IPS-15b (cell line): Measurements from ENCODE around the gene SCUBE1.

ENCODE experiments used
- H3K27me3 ChIP-seq: one replicate; pipeline ENCODE4 v1.6.1; 2013; ENCODE audit warnings: low read length; ENCODE audit not compliant: control insufficient read depth, insufficient read depth
- H3K36me3 ChIP-seq: one replicate; pipeline ENCODE4 v1.6.1; 2013; ENCODE audit warnings: low read length; ENCODE audit not compliant: control insufficient read depth, insufficient read depth
- H3K4me1 ChIP-seq: one replicate; pipeline ENCODE4 v1.6.1; 2013; ENCODE audit warnings: mild to moderate bottlenecking, low read length; ENCODE audit not compliant: control insufficient read depth, insufficient read depth
- H3K4me3 ChIP-seq: one replicate; pipeline ENCODE4 v1.5.1; 2013; ENCODE audit warnings: low read depth, low read length
- H3K9ac ChIP-seq: one replicate; pipeline ENCODE4 v1.6.1; 2013; ENCODE audit warnings: low read depth, mild to moderate bottlenecking, low read length
- H3K9me3 ChIP-seq: one replicate; pipeline ENCODE4 v1.6.1; 2013; ENCODE audit warnings: mild to moderate bottlenecking, low read length; ENCODE audit not compliant: control insufficient read depth, insufficient read depth

SCUBE1 gene

DNA sequence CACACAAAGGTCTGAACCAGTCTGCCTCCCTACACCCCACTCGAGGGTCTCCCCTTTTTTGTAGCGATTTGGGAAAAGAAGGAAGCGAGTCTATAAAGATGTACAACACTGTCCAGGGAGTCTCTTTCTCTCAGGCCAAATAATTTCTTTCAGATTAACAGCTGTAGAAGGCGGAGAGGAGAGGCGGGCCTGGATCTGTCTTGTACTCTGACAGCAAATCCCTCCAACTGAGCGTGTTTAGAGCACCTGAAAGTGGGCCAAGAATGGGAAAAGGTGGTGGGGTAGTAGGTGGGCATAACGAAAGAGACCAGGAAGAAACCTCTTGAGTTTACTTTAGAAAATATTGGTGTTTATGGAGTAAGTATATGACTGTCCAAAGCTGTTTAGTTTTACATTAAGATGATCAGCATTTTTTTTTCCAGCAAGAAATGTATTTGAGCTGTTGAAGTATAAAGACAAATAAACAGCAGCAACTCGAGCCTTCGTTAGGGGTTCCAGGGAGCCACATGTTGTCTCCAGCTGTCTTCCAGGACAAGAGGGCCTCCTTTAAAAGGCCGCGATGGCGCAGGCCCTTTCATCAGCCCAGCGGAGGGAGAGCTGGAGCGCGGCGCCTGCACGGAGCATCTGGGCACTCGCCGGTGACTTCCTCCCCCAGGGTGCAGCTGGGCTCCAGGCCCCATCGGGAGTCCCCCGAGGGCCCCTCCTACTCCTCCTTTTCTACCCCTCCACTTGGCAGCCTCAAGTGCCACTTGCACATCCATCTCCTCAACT is 34.9 kb downstream of the SCUBE1 start:
- Histone ChIP-seq H3K27me3 (no peaks in the 10 kb centered on the region), H3K4me1 (peaks cover 3% of the 10 kb centered on the region), H3K9me3 (no peaks in the 10 kb centered on the region), H3K9ac (no peak overlapping the region), H3K36me3 (no peaks in the 10 kb centered on the region), H3K4me3 (no peak overlapping the region)

DNA sequence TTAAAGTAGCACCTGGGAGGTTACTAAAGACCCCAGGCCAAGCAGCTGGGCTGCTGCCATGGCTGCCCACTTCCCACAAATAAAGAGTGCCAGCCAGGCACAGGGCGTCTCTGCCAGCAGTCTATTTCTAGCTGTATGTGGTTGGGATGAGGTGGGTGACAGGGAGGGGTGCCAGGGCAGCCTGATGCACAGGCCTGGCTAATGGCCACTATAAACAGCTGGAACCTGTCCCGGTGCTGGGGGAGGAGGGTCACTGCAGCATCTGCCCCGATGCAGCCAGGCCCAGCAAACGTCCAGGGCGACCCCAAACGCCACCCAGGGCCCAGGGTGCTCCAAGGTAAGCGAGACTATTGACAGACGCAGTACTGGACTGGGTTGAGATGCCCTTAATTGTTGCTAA is 37.4 kb downstream of the SCUBE1 start:
- no peaks in the 10 kb centered on the region for H3K9me3 ChIP-seq
- H3K36me3 ChIP-seq, result no peaks in the 10 kb centered on the region
- no peak overlapping the region for H3K4me3 ChIP-seq
- no peaks in the 10 kb centered on the region for H3K27me3 ChIP-seq
- no peak overlapping the region for H3K9ac ChIP-seq
- H3K4me1 ChIP-seq, result peaks cover 3% of the 10 kb centered on the region

DNA sequence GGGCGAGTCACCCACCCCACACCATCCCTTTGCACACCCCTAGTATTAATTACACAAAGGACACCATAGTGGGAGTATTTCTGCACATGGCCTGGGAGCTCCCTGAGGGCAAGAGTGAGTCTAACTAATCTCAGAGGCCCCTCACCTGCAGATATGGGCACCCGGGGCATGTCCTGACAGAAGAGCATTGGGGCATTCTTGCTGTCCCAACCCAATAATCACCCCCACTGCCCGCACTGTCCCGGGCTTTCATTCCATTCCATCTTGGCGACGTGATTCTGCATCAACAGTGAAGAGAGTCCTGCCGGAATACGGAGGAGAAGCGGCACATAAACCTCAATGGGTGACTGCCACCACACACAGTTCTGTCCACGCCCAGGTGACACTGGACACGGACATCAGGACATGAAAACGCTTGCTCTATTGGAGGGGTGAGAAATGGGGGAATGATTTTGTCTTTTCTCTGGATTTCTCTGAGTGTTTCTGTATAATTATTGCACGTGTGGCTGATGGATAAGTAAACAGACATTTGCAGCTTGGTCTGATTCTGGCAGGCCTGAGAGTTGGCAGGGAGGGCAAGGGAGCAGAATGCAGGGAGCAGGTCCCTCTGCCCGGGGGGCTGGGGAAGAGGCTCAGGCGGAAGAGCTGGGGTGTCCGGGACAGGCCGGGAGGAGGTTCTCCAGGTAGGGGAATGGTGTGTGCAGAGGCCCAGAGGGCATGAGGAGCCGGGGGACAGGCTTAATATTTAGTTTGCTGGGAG is 38.2 kb downstream of the SCUBE1 start:
- Histone ChIP-seq H3K36me3 (no peaks in the 10 kb centered on the region), H3K4me3 (no peak overlapping the region), H3K9ac (no peak overlapping the region), H3K4me1 (peaks cover 3% of the 10 kb centered on the region), H3K9me3 (no peaks in the 10 kb centered on the region), H3K27me3 (no peaks in the 10 kb centered on the region)

DNA sequence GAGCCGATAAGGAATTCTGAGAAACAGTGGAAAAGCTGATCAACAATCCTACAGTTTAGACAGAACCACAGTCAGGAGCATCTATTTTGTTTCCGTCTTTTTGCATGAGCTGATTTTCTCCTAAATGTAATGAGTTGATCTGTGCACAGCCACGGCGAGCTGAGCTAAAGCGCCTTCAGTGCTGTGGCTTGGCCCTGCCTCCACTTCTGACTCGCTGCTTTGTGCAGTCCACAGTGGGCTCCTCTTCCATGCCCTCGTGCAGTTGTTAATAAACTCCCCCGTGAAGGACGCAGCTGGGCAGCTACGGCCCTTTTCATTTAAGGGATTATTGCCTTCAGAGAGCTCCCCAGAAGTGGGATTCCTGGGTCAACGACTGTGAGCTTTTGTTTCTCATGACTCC is 39.4 kb downstream of the SCUBE1 start:
- no peaks in the 10 kb centered on the region for H3K9me3 ChIP-seq

DNA sequence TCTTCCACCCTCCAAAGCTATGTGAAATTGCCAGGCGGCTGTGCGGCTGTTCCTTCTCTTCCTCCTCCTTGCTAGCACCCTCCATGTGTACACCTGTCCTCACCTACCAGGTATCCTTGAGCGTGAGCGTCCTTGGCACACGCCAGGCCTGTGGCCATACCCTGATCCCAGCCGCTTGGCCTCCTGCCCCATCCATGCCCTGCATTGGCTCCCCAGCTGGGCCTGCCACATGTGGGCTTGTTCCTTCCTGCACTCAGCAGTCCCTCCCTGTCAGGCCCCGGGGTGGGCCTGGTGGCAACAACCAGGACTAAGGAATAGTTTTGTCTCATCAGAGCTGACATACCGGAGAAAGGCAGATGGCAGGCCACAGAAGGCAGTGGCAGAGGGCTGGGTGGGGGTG is 40.0 kb downstream of the SCUBE1 start:
- H3K4me1 ChIP-seq, result no peaks in the 10 kb centered on the region
- no peaks in the 10 kb centered on the region for H3K9me3 ChIP-seq
- H3K36me3 ChIP-seq, result no peaks in the 10 kb centered on the region

More for the DNA sequence above, 39.4 kb downstream of the SCUBE1 start:
- H3K36me3 ChIP-seq, result no peaks in the 10 kb centered on the region
- no peak overlapping the region for H3K4me3 ChIP-seq
- no peaks in the 10 kb centered on the region for H3K4me1 ChIP-seq
- H3K27me3 ChIP-seq, result no peaks in the 10 kb centered on the region
- no peak overlapping the region for H3K9ac ChIP-seq

DNA sequence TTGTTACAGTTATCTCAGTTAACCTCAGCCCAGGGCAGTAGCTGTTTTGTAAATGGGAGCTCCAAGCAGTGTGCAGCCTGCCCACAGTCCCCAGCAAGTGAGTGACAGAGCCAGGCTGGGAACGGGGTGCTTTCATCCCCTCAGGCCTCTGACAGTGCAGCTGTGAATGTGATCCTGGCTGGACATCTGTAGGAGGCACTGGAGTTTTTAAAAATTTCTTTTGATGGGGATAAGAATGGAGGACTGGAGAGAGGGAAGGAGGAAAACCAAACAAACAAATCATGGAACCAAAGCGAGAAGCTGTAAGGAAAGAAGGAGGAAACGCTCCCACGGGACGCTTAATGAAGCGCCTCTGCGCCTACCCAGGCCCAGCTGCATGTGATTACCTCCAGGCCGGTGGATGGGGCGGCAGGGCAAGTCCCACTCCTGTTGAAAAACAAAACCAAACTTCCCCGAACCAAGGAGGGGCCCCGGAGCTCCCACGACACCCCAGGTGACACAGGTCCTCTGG is 40.6 kb downstream of the SCUBE1 start:
- no peak overlapping the region for H3K4me3 ChIP-seq
- H3K9ac ChIP-seq, result no peak overlapping the region
- no peaks in the 10 kb centered on the region for H3K36me3 ChIP-seq
- no peaks in the 10 kb centered on the region for H3K4me1 ChIP-seq
- no peaks in the 10 kb centered on the region for H3K27me3 ChIP-seq
- H3K9me3 ChIP-seq, result no peaks in the 10 kb centered on the region

More for the DNA sequence above, 40.0 kb downstream of the SCUBE1 start:
- no peaks in the 10 kb centered on the region for H3K27me3 ChIP-seq
- no peak overlapping the region for H3K4me3 ChIP-seq
- no peak overlapping the region for H3K9ac ChIP-seq

DNA sequence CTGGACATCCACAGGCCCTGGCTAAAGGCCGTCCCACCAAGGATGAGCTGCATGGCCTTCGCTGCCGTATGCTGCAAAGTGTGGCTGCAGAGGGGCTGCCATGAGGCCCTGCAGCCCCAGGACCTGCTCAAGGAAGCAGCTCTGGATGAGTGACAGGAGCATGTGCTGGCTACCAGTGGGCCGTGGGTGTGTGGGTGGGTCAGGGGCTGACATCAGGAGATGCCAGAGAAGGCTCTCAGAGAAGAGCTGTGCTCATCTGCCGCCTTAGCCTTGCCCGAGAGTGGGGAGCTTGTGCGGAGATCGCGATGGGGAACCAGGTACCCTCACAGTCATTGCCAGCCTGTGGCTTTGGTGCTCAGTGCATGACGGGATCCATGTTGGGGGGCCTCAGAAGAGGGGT is 41.3 kb downstream of the SCUBE1 start:
- Histone ChIP-seq H3K9me3 (no peaks in the 10 kb centered on the region), H3K27me3 (no peaks in the 10 kb centered on the region), H3K36me3 (no peaks in the 10 kb centered on the region), H3K4me3 (no peak overlapping the region), H3K9ac (no peak overlapping the region), H3K4me1 (no peaks in the 10 kb centered on the region)

DNA sequence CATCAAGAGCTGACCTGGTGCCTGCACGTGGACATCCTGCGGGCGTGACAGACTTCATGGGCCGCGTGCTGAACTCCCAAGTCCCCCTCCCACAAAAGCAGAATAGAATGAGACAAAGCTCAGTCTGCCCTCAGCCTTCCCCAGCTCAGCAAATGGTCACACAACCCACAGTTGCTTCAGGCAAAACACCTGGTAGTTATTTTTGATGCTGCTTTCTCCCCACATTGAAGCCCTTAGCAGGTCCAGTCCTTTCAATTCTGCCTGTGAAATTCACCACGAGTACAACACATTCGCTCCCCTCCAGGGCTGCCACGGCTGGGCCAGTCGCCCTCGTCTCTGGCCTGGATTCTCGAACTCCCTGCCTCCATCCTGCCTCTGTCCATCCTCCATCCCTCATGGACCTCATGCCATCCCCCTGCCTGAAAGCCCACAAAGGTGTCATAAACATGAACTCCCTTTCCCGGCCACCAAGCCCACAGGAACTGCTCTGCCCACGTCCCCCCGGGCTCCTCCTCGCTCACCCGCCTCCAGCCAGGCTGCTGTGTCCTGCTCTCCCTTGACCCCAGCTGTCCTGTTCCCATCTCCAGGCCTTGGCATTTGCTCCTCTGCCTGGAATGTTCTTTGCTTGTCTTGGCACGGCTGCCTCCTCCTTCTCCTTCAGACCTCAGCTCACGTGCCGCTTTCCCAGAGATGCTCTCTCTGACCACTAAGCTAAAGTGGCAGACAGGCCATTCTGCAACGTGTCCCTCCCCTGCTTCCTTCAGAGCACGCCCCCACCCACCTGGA is 42.1 kb downstream of the SCUBE1 start:
- H3K4me1 ChIP-seq, result no peaks in the 10 kb centered on the region
- no peaks in the 10 kb centered on the region for H3K27me3 ChIP-seq
- H3K36me3 ChIP-seq, result no peaks in the 10 kb centered on the region
- H3K9ac ChIP-seq, result no peak overlapping the region
- no peak overlapping the region for H3K4me3 ChIP-seq
- H3K9me3 ChIP-seq, result no peaks in the 10 kb centered on the region

DNA sequence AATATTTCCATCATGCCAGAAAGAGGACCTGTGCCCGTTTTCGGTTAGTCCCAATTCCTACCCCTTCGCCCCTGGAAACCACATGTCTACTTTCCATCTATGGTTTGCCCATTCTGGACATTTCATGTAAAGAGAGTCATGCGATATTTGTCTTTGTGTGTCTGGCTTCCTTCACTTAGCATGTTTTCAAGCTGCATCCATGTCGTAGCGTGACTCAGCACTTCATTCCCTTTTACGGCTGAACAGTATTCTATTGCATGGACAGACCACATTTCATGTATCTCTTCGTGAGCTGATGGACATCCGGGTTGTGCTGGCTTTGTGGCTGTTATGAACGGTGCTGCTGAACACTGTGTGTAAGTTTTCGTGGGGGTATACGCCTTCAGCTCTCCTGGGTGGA is 43.4 kb downstream of the SCUBE1 start:
- Histone ChIP-seq H3K4me1 (no peaks in the 10 kb centered on the region), H3K4me3 (no peak overlapping the region), H3K9me3 (no peaks in the 10 kb centered on the region), H3K9ac (no peak overlapping the region), H3K36me3 (no peaks in the 10 kb centered on the region), H3K27me3 (no peaks in the 10 kb centered on the region)

DNA sequence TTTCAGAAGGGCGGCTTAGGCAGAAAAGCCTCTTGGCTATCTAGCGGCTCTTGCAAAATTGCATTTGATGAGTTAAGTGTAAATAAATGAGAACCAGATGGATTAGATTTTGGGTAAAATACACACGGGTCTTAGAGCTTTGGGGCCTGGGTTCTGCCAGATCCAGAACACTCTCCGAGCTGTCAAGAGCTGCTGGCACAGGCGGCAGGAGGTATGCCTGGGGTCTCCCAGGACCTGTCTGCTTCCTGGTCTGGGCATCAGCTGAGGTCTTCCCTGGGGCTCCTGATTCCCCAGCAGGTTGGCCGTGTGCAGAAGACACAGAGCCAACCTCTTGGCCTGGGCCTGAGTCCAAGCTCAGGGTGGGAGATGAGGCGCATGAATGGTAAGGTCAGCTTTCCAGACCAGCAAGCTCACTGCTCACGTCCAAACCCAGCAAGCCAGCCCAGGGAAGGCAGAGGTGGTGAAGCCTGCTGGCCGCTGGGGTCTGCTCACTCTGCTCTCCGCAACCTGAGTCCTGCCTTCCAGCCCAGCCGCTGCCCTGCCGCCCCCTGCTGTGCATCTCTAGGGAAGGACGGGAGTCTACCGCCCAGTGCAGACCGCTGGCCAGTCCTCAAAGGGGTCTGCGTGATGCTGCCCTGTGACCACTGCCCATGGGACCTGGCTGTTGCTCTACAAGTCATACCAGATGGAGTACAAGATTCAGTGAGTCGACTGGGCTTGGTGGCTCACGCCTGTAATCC is 44.9 kb downstream of the SCUBE1 start:
- Histone ChIP-seq H3K9me3 (no peaks in the 10 kb centered on the region), H3K27me3 (no peaks in the 10 kb centered on the region), H3K4me1 (no peaks in the 10 kb centered on the region), H3K9ac (no peak overlapping the region), H3K36me3 (no peaks in the 10 kb centered on the region), H3K4me3 (no peak overlapping the region)
